Testis (tissue), 2 donors: ENCODE results near the gene ERC2.

Experiments used
- CTCF ChIP-seq, 3 experiments: fragments of 450-650 bp in 2 of 3; fragments of 200-600 bp in 1 of 3; sonication (generic) in 1 of 3; IDR thresholded peaks; one replicate each; pipeline ENCODE4 v1.5.1; 2016 to 2019; ENCODE audit warnings: antibody characterized with exemption in 3 of 3, mild to moderate bottlenecking in 2 of 3, moderate library complexity in 1 of 3
- POLR2A ChIP-seq: fragments of 450-650 bp; IDR thresholded peaks from one replicate; pipeline ENCODE4 v1.6.1; 2017; ENCODE audit warnings: antibody characterized with exemption, mild to moderate bottlenecking, moderate library complexity

GRCh38 chr3:55882006-55882405 is 586.3 kb downstream of the ERC2 start:
- TF ChIP-seq CTCF (IDR thresholded peaks at IDR 0.05) (no peak), POLR2A (no peak)
